ENCODE results near the gene PTPA.

- no peak for TF ChIP-seq EZH2 (IDR thresholded peaks at IDR 0.05; ENCODE audit: insufficient read depth, poor library complexity, severe bottlenecking)
- TF ChIP-seq EZH2phosphoT487 (IDR thresholded peaks at IDR 0.05; ENCODE audit: insufficient read depth, low read depth): no peak
Measured at GRCh38 chr9:129149442-129149841, 38.2 kb downstream of the PTPA start.

Data from GM23248 (cell line).